ENCODE data around the gene MCM9. TPM values are rescaled to one million over a fixed set of nuclear protein-coding genes. Genes with fewer than 3 reads are reported as not detected.

The MCM9 gene
- total RNA-seq, 1 donor from 2014 or later: 10.1 TPM

DNA sequence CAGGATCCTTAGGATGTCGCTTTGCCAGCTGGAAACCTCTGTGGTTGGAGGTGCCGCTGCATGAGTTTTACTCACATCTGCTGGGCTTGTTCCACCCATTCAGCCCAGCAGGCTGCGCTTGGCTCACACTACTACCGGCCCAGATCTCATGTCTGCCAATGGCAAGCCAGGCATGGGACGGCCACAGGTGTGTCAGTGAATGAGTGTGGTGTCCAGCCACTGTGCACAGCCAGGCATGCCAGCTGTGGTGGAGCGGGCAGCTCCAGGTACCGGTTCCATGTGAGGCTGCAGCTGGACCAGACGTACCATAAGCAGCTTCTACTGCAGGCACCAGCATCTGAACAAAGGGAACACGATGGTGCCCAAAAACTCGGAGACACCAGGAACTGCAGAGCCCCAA lies 74.1 kb downstream of the MCM9 start:
- Mint-ChIP-seq H3K4me3 (ENCODE audit: unreplicated experiment) (no peak overlapping the region), H3K27ac (ENCODE audit: unreplicated experiment) (no peak overlapping the region), H3K36me3 (ENCODE audit: low read depth, unreplicated experiment) (peaks cover 6% of the 10 kb centered on the region), H3K27me3 (ENCODE audit: low read depth, unreplicated experiment) (no peaks in the 10 kb centered on the region), H3K9me3 (ENCODE audit: unreplicated experiment) (peaks cover 2% of the 10 kb centered on the region), H3K4me1 (ENCODE audit: low read depth, unreplicated experiment) (peaks cover 8% of the 10 kb centered on the region)
- H3K4me1 ChIP-seq (ENCODE audit: insufficient read depth, low read length): no peaks in the 10 kb centered on the region
- H3K4me2 ChIP-seq (ENCODE audit: low read length): no peak overlapping the region
- no peaks in the 10 kb centered on the region for H3K9me3 ChIP-seq (ENCODE audit: insufficient read depth, low read depth, low read length)
- H3K9ac ChIP-seq (ENCODE audit: low read length): no peak overlapping the region
- H3K79me2 ChIP-seq (ENCODE audit: insufficient read depth, low read length): peaks cover 14% of the 10 kb centered on the region
- FAIRE-seq (no peak), DNase-seq (ENCODE audit: low read depth) (no peak)
- no peaks in the 10 kb centered on the region for H4K20me1 ChIP-seq (ENCODE audit: insufficient read depth, low read length)
- no peaks in the 10 kb centered on the region for H3K36me3 ChIP-seq (ENCODE audit: insufficient read depth, low read length)
- no peak for TF ChIP-seq EZH2 (IDR thresholded peaks at IDR 0.05; ENCODE audit: insufficient read depth, low read length)
- TF ChIP-seq, protein P1, sequence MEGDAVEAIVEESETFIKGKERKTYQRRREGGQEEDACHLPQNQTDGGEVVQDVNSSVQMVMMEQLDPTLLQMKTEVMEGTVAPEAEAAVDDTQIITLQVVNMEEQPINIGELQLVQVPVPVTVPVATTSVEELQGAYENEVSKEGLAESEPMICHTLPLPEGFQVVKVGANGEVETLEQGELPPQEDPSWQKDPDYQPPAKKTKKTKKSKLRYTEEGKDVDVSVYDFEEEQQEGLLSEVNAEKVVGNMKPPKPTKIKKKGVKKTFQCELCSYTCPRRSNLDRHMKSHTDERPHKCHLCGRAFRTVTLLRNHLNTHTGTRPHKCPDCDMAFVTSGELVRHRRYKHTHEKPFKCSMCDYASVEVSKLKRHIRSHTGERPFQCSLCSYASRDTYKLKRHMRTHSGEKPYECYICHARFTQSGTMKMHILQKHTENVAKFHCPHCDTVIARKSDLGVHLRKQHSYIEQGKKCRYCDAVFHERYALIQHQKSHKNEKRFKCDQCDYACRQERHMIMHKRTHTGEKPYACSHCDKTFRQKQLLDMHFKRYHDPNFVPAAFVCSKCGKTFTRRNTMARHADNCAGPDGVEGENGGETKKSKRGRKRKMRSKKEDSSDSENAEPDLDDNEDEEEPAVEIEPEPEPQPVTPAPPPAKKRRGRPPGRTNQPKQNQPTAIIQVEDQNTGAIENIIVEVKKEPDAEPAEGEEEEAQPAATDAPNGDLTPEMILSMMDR (IDR thresholded peaks at IDR 0.05; ENCODE audit: insufficient read depth, low read depth, low read length): no peak
- H3K27ac ChIP-seq (ENCODE audit: low read depth, low read length): no peak overlapping the region
- H2AFZ ChIP-seq (ENCODE audit: low read depth, low read length): no peak overlapping the region
- no peaks in the 10 kb centered on the region for H3K27me3 ChIP-seq (ENCODE audit: insufficient read depth, low read length)
- H3K4me3 ChIP-seq (ENCODE audit: insufficient read depth, low read depth, low read length): no peak overlapping the region

DNA sequence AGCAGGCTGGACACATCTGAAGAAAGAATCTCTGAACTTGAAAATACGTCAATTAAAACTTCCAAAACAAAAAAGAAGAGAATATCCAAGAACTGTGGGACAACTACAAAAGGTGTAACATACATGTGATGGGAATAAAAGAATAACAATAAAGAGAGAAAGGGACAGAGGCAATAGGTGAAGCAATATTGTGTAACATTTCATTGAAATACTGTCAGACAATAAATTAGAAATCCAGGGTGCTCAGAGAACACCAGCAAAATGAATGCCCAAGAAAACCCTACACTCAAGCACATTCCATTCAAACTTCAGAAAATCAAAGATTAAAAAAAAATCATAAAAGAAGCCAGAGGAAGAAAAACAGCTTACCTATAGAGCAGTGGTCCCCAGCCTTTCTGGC lies 74.6 kb downstream of the MCM9 start:
- Histone ChIP-seq H3K4me3 (ENCODE audit: insufficient read depth, low read depth, low read length) (no peak overlapping the region), H3K27me3 (ENCODE audit: insufficient read depth, low read length) (no peaks in the 10 kb centered on the region), H3K36me3 (ENCODE audit: insufficient read depth, low read length) (no peaks in the 10 kb centered on the region), H3K4me2 (ENCODE audit: low read length) (no peak overlapping the region), H2AFZ (ENCODE audit: low read depth, low read length) (no peak overlapping the region), H3K27ac (ENCODE audit: low read depth, low read length) (no peak overlapping the region), H3K79me2 (ENCODE audit: insufficient read depth, low read length) (peaks cover 14% of the 10 kb centered on the region), H3K4me1 (ENCODE audit: insufficient read depth, low read length) (no peaks in the 10 kb centered on the region), H4K20me1 (ENCODE audit: insufficient read depth, low read length) (no peaks in the 10 kb centered on the region), H3K9me3 (ENCODE audit: insufficient read depth, low read depth, low read length) (no peaks in the 10 kb centered on the region), H3K9ac (ENCODE audit: low read length) (no peak overlapping the region)
- peaks cover 6% of the 10 kb centered on the region for H3K36me3 Mint-ChIP-seq (ENCODE audit: low read depth, unreplicated experiment)
- DNase-seq (ENCODE audit: low read depth) (no peak), FAIRE-seq (no peak)
- H3K27me3 Mint-ChIP-seq (ENCODE audit: low read depth, unreplicated experiment): no peaks in the 10 kb centered on the region
- H3K27ac Mint-ChIP-seq (ENCODE audit: unreplicated experiment): no peak overlapping the region
- no peak for TF ChIP-seq EZH2 (IDR thresholded peaks at IDR 0.05; ENCODE audit: insufficient read depth, low read length)
- TF ChIP-seq, protein P1 (IDR thresholded peaks at IDR 0.05; ENCODE audit: insufficient read depth, low read depth, low read length): no peak
- H3K4me3 Mint-ChIP-seq (ENCODE audit: unreplicated experiment): no peak overlapping the region
- H3K9me3 Mint-ChIP-seq (ENCODE audit: unreplicated experiment): peaks cover 2% of the 10 kb centered on the region
- H3K4me1 Mint-ChIP-seq (ENCODE audit: low read depth, unreplicated experiment): peaks cover 8% of the 10 kb centered on the region

DNA sequence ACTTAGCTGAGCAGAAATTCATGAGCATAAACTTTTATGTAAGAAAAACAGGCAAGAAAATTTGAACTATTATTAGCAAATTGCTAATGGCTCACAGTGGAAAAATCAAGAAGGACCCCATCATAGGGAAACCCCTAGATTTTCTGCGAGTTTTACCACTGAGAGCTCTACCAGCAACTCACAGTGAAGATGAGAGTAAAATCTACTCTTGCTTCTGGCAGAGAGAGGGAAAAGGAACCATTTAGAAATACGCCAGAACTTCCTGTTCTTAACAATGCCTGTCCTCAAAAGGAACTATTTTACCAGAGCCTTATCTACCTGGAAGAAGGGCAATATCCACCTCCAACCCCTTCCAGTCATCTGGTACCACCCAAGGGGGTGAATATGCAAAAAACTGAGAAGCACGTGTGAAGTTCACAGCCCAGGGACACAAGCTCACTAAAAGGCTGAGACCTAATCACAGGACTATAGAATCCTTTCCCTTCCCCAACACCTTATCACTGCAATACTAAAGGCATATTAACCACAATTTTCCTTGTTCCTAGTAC lies 75.4 kb downstream of the MCM9 start:
- H3K4me2 ChIP-seq (ENCODE audit: low read length): no peak overlapping the region
- Mint-ChIP-seq H3K27ac (ENCODE audit: unreplicated experiment) (no peak overlapping the region), H3K27me3 (ENCODE audit: low read depth, unreplicated experiment) (no peaks in the 10 kb centered on the region), H3K9me3 (ENCODE audit: unreplicated experiment) (peaks cover 2% of the 10 kb centered on the region), H3K4me3 (ENCODE audit: unreplicated experiment) (no peak overlapping the region), H3K36me3 (ENCODE audit: low read depth, unreplicated experiment) (peaks cover 6% of the 10 kb centered on the region), H3K4me1 (ENCODE audit: low read depth, unreplicated experiment) (peaks cover 8% of the 10 kb centered on the region)
- peaks cover 12% of the 10 kb centered on the region for H3K79me2 ChIP-seq (ENCODE audit: insufficient read depth, low read length)
- no peak for TF ChIP-seq EZH2 (IDR thresholded peaks at IDR 0.05; ENCODE audit: insufficient read depth, low read length)
- TF ChIP-seq, protein P1 (IDR thresholded peaks at IDR 0.05; ENCODE audit: insufficient read depth, low read depth, low read length): no peak
- no peaks in the 10 kb centered on the region for H4K20me1 ChIP-seq (ENCODE audit: insufficient read depth, low read length)
- H3K27ac ChIP-seq (ENCODE audit: low read depth, low read length): no peak overlapping the region
- no peak for DNase-seq (ENCODE audit: low read depth)
- no peak overlapping the region for H3K4me3 ChIP-seq (ENCODE audit: insufficient read depth, low read depth, low read length)
- no peaks in the 10 kb centered on the region for H3K4me1 ChIP-seq (ENCODE audit: insufficient read depth, low read length)
- H3K9ac ChIP-seq (ENCODE audit: low read length): no peak overlapping the region
- FAIRE-seq: no peak
- no peaks in the 10 kb centered on the region for H3K27me3 ChIP-seq (ENCODE audit: insufficient read depth, low read length)
- H3K9me3 ChIP-seq (ENCODE audit: insufficient read depth, low read depth, low read length): no peaks in the 10 kb centered on the region
- H3K36me3 ChIP-seq (ENCODE audit: insufficient read depth, low read length): no peaks in the 10 kb centered on the region
- H2AFZ ChIP-seq (ENCODE audit: low read depth, low read length): no peak overlapping the region

Data from astrocyte (in vitro differentiated cells and primary cell).